ENCODE data around the gene A3GALT2.

The A3GALT2 gene

GRCh38 chr1:33342041-33342723 is 21.3 kb upstream of the A3GALT2 start:
- TF ChIP-seq CTCF (conservative IDR thresholded peaks at IDR 0.05; ENCODE audit: control insufficient read depth, insufficient read depth, low read depth, low read length) = no peak
- H3K4me3 ChIP-seq (ENCODE audit: control insufficient read depth, low read depth, low read length) = peak overlapping the region; percentile 27
- DNase-seq (ENCODE audit: low read depth) = peak; percentile 99

GRCh38 chr1:33341190-33341589 is 20.3 kb upstream of the A3GALT2 start:
- no peak overlapping the region for H3K4me3 ChIP-seq (ENCODE audit: control insufficient read depth, low read depth, low read length)
- TF ChIP-seq CTCF (conservative IDR thresholded peaks at IDR 0.05; ENCODE audit: control insufficient read depth, insufficient read depth, low read depth, low read length) = no peak
- peak; percentile 86 for DNase-seq (ENCODE audit: low read depth)

GRCh38 chr1:33339413-33339812 is 18.5 kb upstream of the A3GALT2 start:
- TF ChIP-seq CTCF (conservative IDR thresholded peaks at IDR 0.05; ENCODE audit: control insufficient read depth, insufficient read depth, low read depth, low read length) = peak; percentile 40
- no peak overlapping the region for H3K4me3 ChIP-seq (ENCODE audit: control insufficient read depth, low read depth, low read length)
- DNase-seq (ENCODE audit: low read depth) = peak; percentile 56

- peak overlapping the region; percentile 15 for H3K4me3 ChIP-seq (ENCODE audit: control insufficient read depth, low read depth, low read length)
- no peak for TF ChIP-seq CTCF (conservative IDR thresholded peaks at IDR 0.05; ENCODE audit: control insufficient read depth, insufficient read depth, low read depth, low read length)
- DNase-seq (ENCODE audit: low read depth) = peak; percentile 97
Measured at GRCh38 chr1:33338440-33339211, 17.7 kb upstream of the A3GALT2 start.

GRCh38 chr1:33338048-33338439 is 17.1 kb upstream of the A3GALT2 start:
- H3K4me3 ChIP-seq (ENCODE audit: control insufficient read depth, low read depth, low read length) = no peak overlapping the region
- DNase-seq (ENCODE audit: low read depth) = peak; percentile 85
- TF ChIP-seq CTCF (conservative IDR thresholded peaks at IDR 0.05; ENCODE audit: control insufficient read depth, insufficient read depth, low read depth, low read length) = no peak

- no peak for TF ChIP-seq CTCF (conservative IDR thresholded peaks at IDR 0.05; ENCODE audit: control insufficient read depth, insufficient read depth, low read depth, low read length)
- H3K4me3 ChIP-seq (ENCODE audit: control insufficient read depth, low read depth, low read length) = no peak overlapping the region
- DNase-seq (ENCODE audit: low read depth) = no peak
Measured at GRCh38 chr1:33337441-33337840, 16.5 kb upstream of the A3GALT2 start.

Data from fibroblast of mammary gland (primary cell).